ENCODE results near the gene SMARCD2.
"Not testable (repeated sequence)": the region's sequence is repeated elsewhere in the genome, so short reads cannot be mapped to it uniquely, and the experiment has no call there.

The SMARCD2 gene

GRCh38 chr17:63871646-63872365, 29.3 kb upstream of the SMARCD2 start:
- H3K9me3 ChIP-seq (ENCODE audit: insufficient read depth, low read depth, low read length); H3K9ac ChIP-seq (ENCODE audit: low read depth, low read length); H3K4me1 ChIP-seq (ENCODE audit: insufficient read depth, low read length); H3K36me3 ChIP-seq (ENCODE audit: insufficient read depth, low read depth, low read length); H3K27me3 ChIP-seq (ENCODE audit: insufficient read depth, low read length); H3K27ac ChIP-seq (ENCODE audit: low read length); H3K4me3 ChIP-seq (ENCODE audit: low read length): not testable (repeated sequence)

DNA sequence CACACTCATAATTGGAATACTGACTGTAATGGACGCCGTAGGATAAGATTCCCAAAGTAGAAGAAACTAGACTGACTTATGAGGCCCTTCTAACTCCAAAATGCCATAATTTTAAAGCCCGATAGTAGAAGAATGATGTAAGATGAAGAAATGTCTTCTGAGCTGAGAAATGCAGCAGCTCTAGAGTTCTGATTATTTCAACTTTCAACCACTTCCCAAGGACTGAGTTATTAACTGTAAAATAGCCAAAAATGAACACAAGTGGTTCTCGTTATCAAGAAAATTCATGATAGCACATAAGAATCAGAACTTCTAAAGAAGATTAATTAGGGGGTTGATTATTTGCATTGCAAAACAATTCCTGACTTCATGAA, 27.8 kb upstream of the SMARCD2 start:
- not testable (repeated sequence) for H3K4me3 ChIP-seq (ENCODE audit: low read length); H3K9ac ChIP-seq (ENCODE audit: low read depth, low read length); H3K27me3 ChIP-seq (ENCODE audit: insufficient read depth, low read length); H3K9me3 ChIP-seq (ENCODE audit: insufficient read depth, low read depth, low read length); H3K27ac ChIP-seq (ENCODE audit: low read length); H3K36me3 ChIP-seq (ENCODE audit: insufficient read depth, low read depth, low read length); H3K4me1 ChIP-seq (ENCODE audit: insufficient read depth, low read length)

DNA sequence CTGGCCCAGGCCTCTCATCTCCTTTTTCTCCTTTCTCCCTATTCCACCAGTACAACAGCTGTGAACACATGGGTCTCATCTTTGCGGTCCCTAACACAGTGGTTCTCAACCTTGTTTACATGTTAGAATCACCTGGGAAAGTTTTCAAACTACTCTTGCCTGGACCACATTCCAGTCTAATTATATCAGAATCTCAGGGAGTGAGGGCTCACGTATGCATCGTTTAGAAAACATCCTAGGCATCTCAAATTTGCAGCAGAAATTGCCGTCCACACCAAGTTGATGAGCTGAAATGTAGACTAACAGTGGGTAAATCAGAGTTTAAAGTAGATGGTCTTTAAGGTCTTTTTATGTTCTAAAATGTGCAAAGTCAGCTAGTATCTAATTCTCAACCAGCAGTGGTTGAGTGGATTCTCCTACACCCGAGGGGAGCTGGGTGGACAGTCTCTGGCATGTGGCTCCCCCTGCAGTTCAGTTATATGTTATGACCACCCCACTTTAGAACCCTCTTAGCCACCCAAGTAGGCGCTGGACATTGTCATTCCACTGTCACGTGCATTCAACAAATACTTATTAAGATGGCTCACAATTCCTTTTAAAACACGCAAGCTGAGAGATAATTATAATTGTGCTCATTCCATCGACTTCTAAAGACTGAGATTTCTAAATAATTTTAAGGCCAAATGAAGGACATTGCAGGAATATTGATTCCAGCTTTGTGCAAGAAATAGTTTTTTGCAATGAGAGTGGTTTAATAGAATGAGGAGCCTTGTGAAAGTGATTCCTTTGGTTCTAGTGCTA, 27.2 kb upstream of the SMARCD2 start:
- not testable (repeated sequence) for H3K4me3 ChIP-seq (ENCODE audit: low read length); H3K4me1 ChIP-seq (ENCODE audit: insufficient read depth, low read length); H3K36me3 ChIP-seq (ENCODE audit: insufficient read depth, low read depth, low read length); H3K9me3 ChIP-seq (ENCODE audit: insufficient read depth, low read depth, low read length); H3K27me3 ChIP-seq (ENCODE audit: insufficient read depth, low read length); H3K27ac ChIP-seq (ENCODE audit: low read length); H3K9ac ChIP-seq (ENCODE audit: low read depth, low read length)

GRCh38 chr17:63866625-63867024, 24.1 kb upstream of the SMARCD2 start:
- not testable (repeated sequence) for H3K36me3 ChIP-seq (ENCODE audit: insufficient read depth, low read depth, low read length); H3K4me3 ChIP-seq (ENCODE audit: low read length); H3K9me3 ChIP-seq (ENCODE audit: insufficient read depth, low read depth, low read length); H3K4me1 ChIP-seq (ENCODE audit: insufficient read depth, low read length); H3K9ac ChIP-seq (ENCODE audit: low read depth, low read length); H3K27me3 ChIP-seq (ENCODE audit: insufficient read depth, low read length); H3K27ac ChIP-seq (ENCODE audit: low read length)

GRCh38 chr17:63859257-63859656, 16.8 kb upstream of the SMARCD2 start:
- H3K9me3 ChIP-seq (ENCODE audit: insufficient read depth, low read depth, low read length): no peaks in the 10 kb centered on the region

DNA sequence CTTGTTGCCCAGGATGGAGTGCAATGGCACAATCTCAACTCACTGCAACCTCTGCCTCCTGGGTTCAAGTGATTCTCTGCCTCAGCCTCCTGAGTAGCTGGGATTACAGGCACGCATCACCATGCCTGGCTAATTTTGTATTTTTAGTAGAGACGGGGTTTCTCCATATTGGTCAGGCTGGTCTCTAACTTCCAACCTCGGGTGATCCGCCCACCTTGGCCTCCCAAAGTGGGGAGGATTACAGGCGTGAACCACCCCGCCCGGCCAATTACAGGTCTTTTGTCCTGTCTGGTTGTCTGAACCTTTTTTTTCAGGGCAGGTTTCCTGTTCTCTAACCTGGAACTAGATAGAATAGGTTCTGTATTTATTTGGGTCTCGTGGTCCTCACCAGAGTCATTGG, 13.9 kb upstream of the SMARCD2 start:
- not testable (repeated sequence) for H3K9me3 ChIP-seq (ENCODE audit: insufficient read depth, low read depth, low read length); H3K36me3 ChIP-seq (ENCODE audit: insufficient read depth, low read depth, low read length); H3K27ac ChIP-seq (ENCODE audit: low read length); H3K4me3 ChIP-seq (ENCODE audit: low read length); H3K4me1 ChIP-seq (ENCODE audit: insufficient read depth, low read length); H3K9ac ChIP-seq (ENCODE audit: low read depth, low read length)
- peaks cover 14% of the 10 kb centered on the region for H3K27me3 ChIP-seq (ENCODE audit: insufficient read depth, low read length)

More at GRCh38 chr17:63859257-63859656, 16.8 kb upstream of the SMARCD2 start:
- peaks cover 14% of the 10 kb centered on the region for H3K27me3 ChIP-seq (ENCODE audit: insufficient read depth, low read length)
- no peaks in the 10 kb centered on the region for H3K36me3 ChIP-seq (ENCODE audit: insufficient read depth, low read depth, low read length)
- H3K4me1 ChIP-seq (ENCODE audit: insufficient read depth, low read length): no peaks in the 10 kb centered on the region
- H3K4me3 ChIP-seq (ENCODE audit: low read length): no peak overlapping the region
- no peak overlapping the region for H3K9ac ChIP-seq (ENCODE audit: low read depth, low read length)
- no peak overlapping the region for H3K27ac ChIP-seq (ENCODE audit: low read length)

GRCh38 chr17:63855185-63855584, 12.7 kb upstream of the SMARCD2 start:
- H3K4me3 ChIP-seq (ENCODE audit: low read length): no peak overlapping the region
- H3K4me1 ChIP-seq (ENCODE audit: insufficient read depth, low read length): no peaks in the 10 kb centered on the region
- no peaks in the 10 kb centered on the region for H3K9me3 ChIP-seq (ENCODE audit: insufficient read depth, low read depth, low read length)
- peaks cover 11% of the 10 kb centered on the region for H3K27me3 ChIP-seq (ENCODE audit: insufficient read depth, low read length)
- H3K27ac ChIP-seq (ENCODE audit: low read length): no peak overlapping the region
- H3K9ac ChIP-seq (ENCODE audit: low read depth, low read length): no peak overlapping the region
- no peaks in the 10 kb centered on the region for H3K36me3 ChIP-seq (ENCODE audit: insufficient read depth, low read depth, low read length)

GRCh38 chr17:63854709-63855108, 12.2 kb upstream of the SMARCD2 start:
- Histone ChIP-seq H3K27me3 (ENCODE audit: insufficient read depth, low read length) (peaks cover 11% of the 10 kb centered on the region), H3K4me3 (ENCODE audit: low read length) (no peak overlapping the region), H3K4me1 (ENCODE audit: insufficient read depth, low read length) (no peaks in the 10 kb centered on the region), H3K36me3 (ENCODE audit: insufficient read depth, low read depth, low read length) (no peaks in the 10 kb centered on the region), H3K9ac (ENCODE audit: low read depth, low read length) (no peak overlapping the region), H3K27ac (ENCODE audit: low read length) (no peak overlapping the region), H3K9me3 (ENCODE audit: insufficient read depth, low read depth, low read length) (no peaks in the 10 kb centered on the region)

GRCh38 chr17:63853260-63853659, 10.8 kb upstream of the SMARCD2 start:
- Histone ChIP-seq H3K9me3 (ENCODE audit: insufficient read depth, low read depth, low read length) (peaks cover 2% of the 10 kb centered on the region; the same call in 1 of the 2 replicates), H3K36me3 (ENCODE audit: insufficient read depth, low read depth, low read length) (no peaks in the 10 kb centered on the region), H3K9ac (ENCODE audit: low read depth, low read length) (no peak overlapping the region), H3K4me3 (ENCODE audit: low read length) (no peak overlapping the region), H3K4me1 (ENCODE audit: insufficient read depth, low read length) (no peaks in the 10 kb centered on the region), H3K27me3 (ENCODE audit: insufficient read depth, low read length) (peaks cover 16% of the 10 kb centered on the region), H3K27ac (ENCODE audit: low read length) (no peak overlapping the region)

GRCh38 chr17:63850401-63850800, 7.9 kb upstream of the SMARCD2 start:
- no peaks in the 10 kb centered on the region for H3K4me1 ChIP-seq (ENCODE audit: insufficient read depth, low read length)
- H3K9ac ChIP-seq (ENCODE audit: low read depth, low read length): no peak overlapping the region
- peaks cover 7% of the 10 kb centered on the region; the same call in 1 of the 2 replicates for H3K9me3 ChIP-seq (ENCODE audit: insufficient read depth, low read depth, low read length)
- no peaks in the 10 kb centered on the region for H3K36me3 ChIP-seq (ENCODE audit: insufficient read depth, low read depth, low read length)
- H3K27me3 ChIP-seq (ENCODE audit: insufficient read depth, low read length): peaks cover 44% of the 10 kb centered on the region
- H3K4me3 ChIP-seq (ENCODE audit: low read length): no peak overlapping the region
- H3K27ac ChIP-seq (ENCODE audit: low read length): no peak overlapping the region

DNA sequence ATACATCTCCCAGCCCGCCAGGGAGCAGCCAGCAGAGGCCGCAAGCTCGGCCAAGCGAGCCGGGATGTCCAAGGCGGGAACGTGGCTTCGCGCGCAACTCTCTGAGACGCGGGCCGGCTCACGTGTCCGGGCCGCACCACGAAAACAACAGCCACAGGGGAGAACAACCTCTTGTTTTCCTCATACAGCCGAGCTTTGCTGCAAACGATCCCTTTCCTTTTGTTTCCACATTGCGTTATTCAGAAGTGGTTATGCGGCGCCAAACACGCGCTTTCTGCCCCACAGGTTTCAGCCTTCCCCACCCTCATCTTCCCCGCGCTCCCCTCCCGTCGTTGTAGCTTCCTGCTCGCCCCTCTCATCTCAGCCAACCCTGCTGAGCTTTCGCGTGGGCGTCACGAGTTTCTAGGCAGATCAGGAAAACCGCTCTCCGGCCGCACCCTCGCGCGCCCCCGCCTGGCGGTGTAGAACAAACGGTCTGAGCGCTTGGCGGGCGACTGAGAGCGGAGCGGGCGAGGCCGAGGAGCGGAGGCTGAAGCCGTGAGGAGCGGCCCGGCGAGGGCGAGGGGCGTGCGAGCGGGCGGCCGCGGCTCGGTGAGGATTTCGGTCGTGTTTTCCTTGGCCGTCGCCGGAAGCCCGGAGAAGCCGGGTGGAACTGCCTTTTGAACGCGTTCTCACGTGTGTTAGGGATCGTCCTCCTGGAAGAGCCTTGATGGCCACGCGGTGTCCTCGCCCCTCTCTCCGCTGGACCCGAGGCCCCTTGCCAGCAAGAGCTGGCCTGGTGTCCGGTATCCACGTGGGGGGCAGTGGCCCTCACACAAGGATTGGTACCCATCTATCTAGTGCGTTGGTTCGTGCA, 6.6 kb upstream of the SMARCD2 start:
- peaks cover 7% of the 10 kb centered on the region; the same call in 1 of the 2 replicates for H3K9me3 ChIP-seq (ENCODE audit: insufficient read depth, low read depth, low read length)
- no peaks in the 10 kb centered on the region for H3K36me3 ChIP-seq (ENCODE audit: insufficient read depth, low read depth, low read length)
- peak overlapping the region; percentile 49; the same call in 1 of the 2 replicates for H3K4me3 ChIP-seq (ENCODE audit: low read length)
- H3K27ac ChIP-seq (ENCODE audit: low read length): no peak overlapping the region
- peaks cover 48% of the 10 kb centered on the region for H3K27me3 ChIP-seq (ENCODE audit: insufficient read depth, low read length)
- no peaks in the 10 kb centered on the region for H3K4me1 ChIP-seq (ENCODE audit: insufficient read depth, low read length)
- H3K9ac ChIP-seq (ENCODE audit: low read depth, low read length): peak overlapping the region; percentile 86

Measured in iPS-20b (cell line).